Endothelial cell of umbilical vein (primary cell): ENCODE results near the gene CCDC106. TPM values are rescaled to one million over a fixed set of nuclear protein-coding genes. Genes with fewer than 3 reads are reported as not detected.

Experiments used
- BruUV-seq: library from RNA; stranded (reverse); fragments of 400-500 nt; replicated peaks from 2 replicates; lab custom pipeline; 2021; lab: Mats Ljungman, UMichigan
- CTCF ChIA-PET: fragments of 300-600, 350-600 bp; sonication (Branson Sonifier 250); formaldehyde crosslinking; loops from one replicate; lab custom pipeline; 2021; ENCODE audit warnings: antibody characterized with exemption, inconsistent platforms; lab: Charles Lee
- POLR2A ChIA-PET: fragments of 300-600, 350-600 bp; sonication (Branson Sonifier 250); formaldehyde crosslinking; loops from one replicate; lab custom pipeline; 2021; ENCODE audit warnings: antibody characterized with exemption, inconsistent platforms; lab: Charles Lee
- DNase-seq: peaks from one replicate; pipeline ENCODE4 v3.0.0-alpha.2; 2011; ENCODE audit warnings: low read depth, low spot score
- FAIRE-seq: peaks from 2 replicates; lab custom pipeline; 2011; peaks lifted over from hg19 to GRCh38; lab: Jason Lieb, UNC
- H2AFZ ChIP-seq: 2 replicates; pipeline ENCODE4 v1.6.0; 2012; ENCODE audit warnings: low read depth, low read length, control low read depth, inconsistent platforms
- H3K27ac ChIP-seq: 2 replicates; pipeline ENCODE4 v1.5.1; 2011; ENCODE audit warnings: low read depth, mild to moderate bottlenecking, control low read depth, low read length, moderate library complexity; ENCODE audit not compliant: insufficient read depth
- H3K27me3 ChIP-seq, 2 experiments: 2 replicates each; pipeline versions ENCODE4 v1.6.0 to v1.6.1; 2011; ENCODE audit warnings: low read length in 2 of 2, mixed read lengths in 1 of 2; ENCODE audit not compliant: control insufficient read depth in 2 of 2, insufficient read depth in 2 of 2
- H3K36me3 ChIP-seq, 2 experiments: 2 replicates in 1 of 2; 3 replicates in 1 of 2; pipeline ENCODE4 v1.5.1; 2011; ENCODE audit warnings: low read length in 2 of 2, mild to moderate bottlenecking in 1 of 2, moderate library complexity in 1 of 2; ENCODE audit not compliant: control insufficient read depth in 2 of 2, insufficient read depth in 2 of 2; ENCODE audit errors: extremely low read depth in 1 of 2
- H3K4me1 ChIP-seq: 3 replicates; pipeline ENCODE4 v1.5.1; 2011; ENCODE audit warnings: mild to moderate bottlenecking, low read length; ENCODE audit not compliant: control insufficient read depth, insufficient read depth; ENCODE audit errors: extremely low read depth
- H3K4me2 ChIP-seq: 2 replicates; pipeline ENCODE4 v1.6.1; 2011; ENCODE audit warnings: low read length, control low read depth, mixed read lengths; ENCODE audit not compliant: insufficient read depth
- H3K4me3 ChIP-seq, 3 experiments: fragments of 200-600 bp in 1 of 3; sonication (generic), shearing (Covaris generic) in 1 of 3; replicated peaks in 1 of 3; 2 replicates each; pipeline ENCODE4 v1.5.1; 2011 to 2016; ENCODE audit warnings: control low read depth in 3 of 3, low read length in 3 of 3, mild to moderate bottlenecking in 2 of 3, inconsistent platforms in 1 of 3, low read depth in 1 of 3, moderate library complexity in 1 of 3; ENCODE audit not compliant: insufficient read depth in 1 of 3
- H3K79me2 ChIP-seq: 2 replicates; pipeline ENCODE4 v1.6.0; 2012; ENCODE audit warnings: low read length, inconsistent platforms; ENCODE audit not compliant: control insufficient read depth, insufficient read depth
- H3K9ac ChIP-seq: replicated peaks from 2 replicates; pipeline ENCODE3; 2011; ENCODE audit warnings: low read length, control low read depth; ENCODE audit not compliant: insufficient read depth; ENCODE audit errors: extremely low read depth
- H3K9me1 ChIP-seq: replicated peaks from 3 replicates; pipeline ENCODE4 v1.6.0; 2011; ENCODE audit warnings: mild to moderate bottlenecking, low read length; ENCODE audit not compliant: control insufficient read depth, insufficient read depth; ENCODE audit errors: extremely low read depth
- H3K9me3 ChIP-seq: replicated peaks from 2 replicates; pipeline ENCODE4 v1.5.1; 2012; ENCODE audit warnings: low read length, inconsistent platforms; ENCODE audit not compliant: control insufficient read depth, insufficient read depth
- H4K20me1 ChIP-seq: replicated peaks from 2 replicates; pipeline ENCODE3; 2011; ENCODE audit warnings: mild to moderate bottlenecking, low read length; ENCODE audit not compliant: control insufficient read depth, insufficient read depth; ENCODE audit errors: extremely low read depth
- EZH2 ChIP-seq: IDR thresholded peaks from 2 replicates; pipeline ENCODE4 v1.6.1; 2012; ENCODE audit warnings: borderline replicate concordance, low read depth, mild to moderate bottlenecking, moderate library complexity, low read length, inconsistent platforms; ENCODE audit not compliant: severe bottlenecking
- FOS ChIP-seq: IDR thresholded peaks from 2 replicates; pipeline ENCODE4 v1.6.1; 2011; ENCODE audit warnings: mild to moderate bottlenecking, low read length, moderate library complexity, borderline replicate concordance; ENCODE audit not compliant: insufficient read depth
- GATA2 ChIP-seq: IDR thresholded peaks from 2 replicates; pipeline ENCODE4 v1.7.0; 2011; ENCODE audit warnings: low read depth, mild to moderate bottlenecking, moderate library complexity, mixed read lengths, low read length; ENCODE audit not compliant: insufficient read length, insufficient read depth
- JUN ChIP-seq: IDR thresholded peaks from 2 replicates; pipeline ENCODE4 v1.6.1; 2011; ENCODE audit warnings: borderline replicate concordance, low read depth; ENCODE audit not compliant: insufficient read length, insufficient read depth
- MYC ChIP-seq: IDR thresholded peaks from one replicate; pipeline ENCODE4 v1.6.1; 2011; ENCODE audit warnings: mild to moderate bottlenecking, low read depth, low read length
- POLR2A ChIP-seq: IDR thresholded peaks from 2 replicates; pipeline ENCODE4 v1.6.1; 2012; ENCODE audit warnings: low read depth, mild to moderate bottlenecking, control low read depth, low read length
- POLR2AphosphoS5 ChIP-seq: IDR thresholded peaks from 2 replicates; pipeline ENCODE4 v1.6.1; 2012; ENCODE audit warnings: low read depth, mild to moderate bottlenecking, control low read depth, low read length, moderate library complexity; ENCODE audit not compliant: insufficient read depth
- dilution Hi-C: fragments of 300-500 bp; cut with MboI; formaldehyde crosslinking; loops from one replicate; pipeline ENCODE4 v1.15.0; 2019; ENCODE audit warnings: low sequenced_read_pairs; ENCODE audit not compliant: extremely low pct_ligation_motif_present
- intact Hi-C: fragments of 100-400 bp; cut with micrococcal nuclease; formaldehyde crosslinking; loops from one replicate; pipeline ENCODE4 v1.10.0; 2022
- polyA plus RNA-seq, 4 experiments: library from polyadenylated mRNA; depleted of rRNA in 3 of 4; stranded (reverse) in 3 of 4; unstranded in 1 of 4; fragments of >200 nt; gene quantifications; 2 replicates each; pipeline versions ENCODE4 v1.2.1 to v1.2.3, GENCODE V29; 2011 to 2012; ENCODE audit warnings: missing spikeins in 1 of 4
- total RNA-seq: library from RNA; stranded (reverse); gene quantifications from 2 replicates; pipeline ENCODE4 v1.2.3, GENCODE V29; 2021
- TF ChIP-seq, protein P1 (sequence below), 2 donors: IDR thresholded peaks; 1 replicate in 1 of 2; 2 replicates in 1 of 2; pipeline ENCODE4 v1.5.1; 2011; ENCODE audit warnings: low read length in 2 of 2, mild to moderate bottlenecking in 2 of 2, moderate library complexity in 2 of 2, control low read depth in 1 of 2, inconsistent platforms in 1 of 2, low read depth in 1 of 2; ENCODE audit not compliant: insufficient read depth in 1 of 2; ENCODE audit errors: extremely low read depth in 1 of 2
- TF ChIP-seq, protein P2 (sequence below): IDR thresholded peaks from 2 replicates; pipeline ENCODE4 v1.6.1; 2011; ENCODE audit not compliant: insufficient read depth, insufficient read length

The CCDC106 gene
- total and polyA plus RNA-seq, 2 donors (not counting 3 experiments of a cell fraction or from before 2014, with no cell fraction given), result 11.8 to 12.0 TPM

DNA sequence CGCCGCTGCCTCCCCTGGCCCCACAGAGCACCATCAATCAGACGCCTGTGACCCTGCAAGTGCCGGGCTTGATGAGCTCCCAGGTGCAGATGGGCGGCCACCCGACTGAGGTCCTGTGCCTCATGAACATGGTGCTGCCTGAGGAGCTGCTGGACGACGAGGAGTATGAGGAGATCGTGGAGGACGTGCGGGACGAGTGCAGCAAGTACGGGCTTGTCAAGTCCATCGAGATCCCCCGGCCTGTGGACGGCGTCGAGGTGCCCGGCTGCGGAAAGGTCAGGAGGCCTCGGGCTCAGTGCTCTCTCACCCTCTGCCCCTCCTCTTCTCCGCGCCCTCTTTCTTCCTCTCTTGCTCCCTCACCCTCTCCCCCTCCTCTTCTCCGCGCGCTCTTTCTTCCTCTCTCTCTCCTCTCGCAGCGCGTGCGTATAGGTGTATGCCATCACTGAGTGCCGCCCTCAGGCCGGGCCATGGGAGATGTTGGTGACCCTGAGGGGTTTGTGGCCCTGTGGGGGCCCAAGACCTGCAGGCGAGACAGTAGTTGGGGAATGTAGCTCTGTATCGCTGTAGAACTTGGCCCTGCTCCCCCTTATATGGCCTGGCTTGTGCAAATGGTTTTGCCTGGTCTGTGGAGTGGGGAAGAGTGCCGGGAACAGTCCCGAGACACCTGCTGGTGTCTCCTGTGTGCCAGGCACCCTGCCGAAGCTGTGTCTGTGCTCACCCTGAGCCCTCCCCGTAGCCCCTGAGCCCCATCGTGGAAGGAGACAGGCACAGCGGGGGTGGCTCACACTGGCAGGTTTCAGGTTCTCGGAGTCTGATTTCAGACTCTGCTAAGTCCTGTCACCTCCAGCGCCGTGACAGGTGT lies 21.6 kb downstream of the CCDC106 start:
- Histone ChIP-seq H3K4me1 (peaks cover 7% of the 10 kb centered on the region), H3K27me3 (no peaks in the 10 kb centered on the region), H4K20me1 (peaks cover 5% of the 10 kb centered on the region), H3K79me2 (peaks cover 78% of the 10 kb centered on the region), H3K36me3 (peaks cover 18 to 50% of the 10 kb centered on the region in 2 experiments), H3K4me3 (no peak overlapping the region), H3K9me1 (no peaks in the 10 kb centered on the region), H3K9ac (no peak overlapping the region), H3K27ac (no peak overlapping the region), H2AFZ (no peak overlapping the region), H3K4me2 (no peak overlapping the region), H3K9me3 (no peaks in the 10 kb centered on the region)
- intact Hi-C loops, result no loop called here
- dilution Hi-C loops, result no loop called here
- TF ChIP-seq EZH2, result no peak
- no peak for TF ChIP-seq GATA2
- no peak for TF ChIP-seq JUN
- no peak for TF ChIP-seq POLR2AphosphoS5
- TF ChIP-seq, protein P1, sequence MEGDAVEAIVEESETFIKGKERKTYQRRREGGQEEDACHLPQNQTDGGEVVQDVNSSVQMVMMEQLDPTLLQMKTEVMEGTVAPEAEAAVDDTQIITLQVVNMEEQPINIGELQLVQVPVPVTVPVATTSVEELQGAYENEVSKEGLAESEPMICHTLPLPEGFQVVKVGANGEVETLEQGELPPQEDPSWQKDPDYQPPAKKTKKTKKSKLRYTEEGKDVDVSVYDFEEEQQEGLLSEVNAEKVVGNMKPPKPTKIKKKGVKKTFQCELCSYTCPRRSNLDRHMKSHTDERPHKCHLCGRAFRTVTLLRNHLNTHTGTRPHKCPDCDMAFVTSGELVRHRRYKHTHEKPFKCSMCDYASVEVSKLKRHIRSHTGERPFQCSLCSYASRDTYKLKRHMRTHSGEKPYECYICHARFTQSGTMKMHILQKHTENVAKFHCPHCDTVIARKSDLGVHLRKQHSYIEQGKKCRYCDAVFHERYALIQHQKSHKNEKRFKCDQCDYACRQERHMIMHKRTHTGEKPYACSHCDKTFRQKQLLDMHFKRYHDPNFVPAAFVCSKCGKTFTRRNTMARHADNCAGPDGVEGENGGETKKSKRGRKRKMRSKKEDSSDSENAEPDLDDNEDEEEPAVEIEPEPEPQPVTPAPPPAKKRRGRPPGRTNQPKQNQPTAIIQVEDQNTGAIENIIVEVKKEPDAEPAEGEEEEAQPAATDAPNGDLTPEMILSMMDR (IDR thresholded peaks at IDR 0.05; ENCODE audit: extremely low read depth in 1 of 2, insufficient read depth in 1 of 2, low read depth in 1 of 2, low read length in 2 of 2), result no peak
- TF ChIP-seq, protein P2, sequence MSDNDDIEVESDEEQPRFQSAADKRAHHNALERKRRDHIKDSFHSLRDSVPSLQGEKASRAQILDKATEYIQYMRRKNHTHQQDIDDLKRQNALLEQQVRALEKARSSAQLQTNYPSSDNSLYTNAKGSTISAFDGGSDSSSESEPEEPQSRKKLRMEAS, result no peak
- TF ChIP-seq POLR2A, result no peak
- no peak for TF ChIP-seq FOS
- TF ChIP-seq MYC, result no peak
- ChIA-PET POLR2A (no interaction called here), CTCF (interaction anchor here (0.6 to 3.8 kb wide), 2 partner anchors 37 to 702 kb away, joined by 3 to 52 read pairs; no protein-coding TSS in a partner anchor)
- no peak for FAIRE-seq
- BruUV-seq, result no TSS peak
- DNase-seq, result no peak
